HL-60 (cell line): ENCODE data around the gene MACROD2.
"Not testable (repeated sequence)": the region's sequence is repeated elsewhere in the genome, so short reads cannot be mapped to it uniquely, and the experiment has no call there.

Experiments
- DNase-seq, 2 experiments: peaks; one replicate each; pipeline ENCODE4 v3.0.0-alpha.2; 2010 to 2020; ENCODE audit warnings: low read depth in 1 of 2, low spot score in 1 of 2
- H3K27ac ChIP-seq: fragments of 250-450 bp; sonication (Bioruptor Pico); replicated peaks from 2 replicates; pipeline ENCODE4 v1.5.1; 2020; ENCODE audit warnings: mild to moderate bottlenecking, moderate library complexity
- H3K27me3 ChIP-seq: fragments of 250-450 bp; sonication (Bioruptor Pico); 2 replicates; pipeline ENCODE4 v1.5.1; 2021; ENCODE audit warnings: mild to moderate bottlenecking, moderate library complexity; ENCODE audit not compliant: insufficient read depth, poor library complexity, severe bottlenecking
- H3K4me3 ChIP-seq: replicated peaks from 2 replicates; pipeline ENCODE4 v1.5.1; 2011; ENCODE audit warnings: mild to moderate bottlenecking, control low read depth, low read length; ENCODE audit not compliant: insufficient read depth
- GABPA ChIP-seq: IDR thresholded peaks from 2 replicates; pipeline ENCODE4 v1.6.1; 2012; ENCODE audit warnings: low read depth
- POLR2AphosphoS5 ChIP-seq: IDR thresholded peaks from 2 replicates; pipeline ENCODE4 v1.6.1; 2012; ENCODE audit warnings: low read depth
- SPI1 ChIP-seq: IDR thresholded peaks from 2 replicates; pipeline ENCODE4 v1.6.1; 2012; ENCODE audit warnings: low read depth, mild to moderate bottlenecking, borderline replicate concordance
- TF ChIP-seq, protein P1 (sequence below): IDR thresholded peaks from 2 replicates; pipeline ENCODE4 v1.6.1; 2012; ENCODE audit warnings: low read depth; ENCODE audit not compliant: insufficient replicate concordance
- TF ChIP-seq, protein P2 (sequence below): IDR thresholded peaks from one replicate; pipeline ENCODE4 v1.5.1; 2011; ENCODE audit warnings: low read length, control low read depth, inconsistent platforms; ENCODE audit not compliant: insufficient read depth

Gene MACROD2

DNA sequence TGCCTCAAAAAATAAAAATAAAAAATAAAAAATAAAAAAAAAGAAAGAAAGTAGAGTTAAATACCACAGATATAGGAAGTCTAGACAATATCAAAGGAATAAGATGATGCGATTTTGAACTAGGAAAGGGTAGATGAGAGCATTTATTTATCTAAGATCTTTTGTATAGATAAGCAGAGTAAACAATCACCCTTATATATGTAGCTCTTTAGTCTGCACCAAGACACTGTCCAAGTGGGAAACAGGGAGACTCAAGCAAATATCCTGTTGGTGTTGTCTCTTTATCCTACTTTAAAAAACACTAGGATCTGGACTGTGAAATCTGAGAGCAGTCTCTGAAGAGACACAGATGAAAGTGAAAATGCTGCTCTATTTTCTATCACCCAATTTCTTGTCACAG, 929.1 kb downstream of the MACROD2 start:
- DNase-seq, result no peak
- Histone ChIP-seq H3K4me3 (no peak overlapping the region), H3K27me3 (no peaks in the 10 kb centered on the region), H3K27ac (no peak overlapping the region)
- no peak for TF ChIP-seq GABPA
- TF ChIP-seq, protein P1, sequence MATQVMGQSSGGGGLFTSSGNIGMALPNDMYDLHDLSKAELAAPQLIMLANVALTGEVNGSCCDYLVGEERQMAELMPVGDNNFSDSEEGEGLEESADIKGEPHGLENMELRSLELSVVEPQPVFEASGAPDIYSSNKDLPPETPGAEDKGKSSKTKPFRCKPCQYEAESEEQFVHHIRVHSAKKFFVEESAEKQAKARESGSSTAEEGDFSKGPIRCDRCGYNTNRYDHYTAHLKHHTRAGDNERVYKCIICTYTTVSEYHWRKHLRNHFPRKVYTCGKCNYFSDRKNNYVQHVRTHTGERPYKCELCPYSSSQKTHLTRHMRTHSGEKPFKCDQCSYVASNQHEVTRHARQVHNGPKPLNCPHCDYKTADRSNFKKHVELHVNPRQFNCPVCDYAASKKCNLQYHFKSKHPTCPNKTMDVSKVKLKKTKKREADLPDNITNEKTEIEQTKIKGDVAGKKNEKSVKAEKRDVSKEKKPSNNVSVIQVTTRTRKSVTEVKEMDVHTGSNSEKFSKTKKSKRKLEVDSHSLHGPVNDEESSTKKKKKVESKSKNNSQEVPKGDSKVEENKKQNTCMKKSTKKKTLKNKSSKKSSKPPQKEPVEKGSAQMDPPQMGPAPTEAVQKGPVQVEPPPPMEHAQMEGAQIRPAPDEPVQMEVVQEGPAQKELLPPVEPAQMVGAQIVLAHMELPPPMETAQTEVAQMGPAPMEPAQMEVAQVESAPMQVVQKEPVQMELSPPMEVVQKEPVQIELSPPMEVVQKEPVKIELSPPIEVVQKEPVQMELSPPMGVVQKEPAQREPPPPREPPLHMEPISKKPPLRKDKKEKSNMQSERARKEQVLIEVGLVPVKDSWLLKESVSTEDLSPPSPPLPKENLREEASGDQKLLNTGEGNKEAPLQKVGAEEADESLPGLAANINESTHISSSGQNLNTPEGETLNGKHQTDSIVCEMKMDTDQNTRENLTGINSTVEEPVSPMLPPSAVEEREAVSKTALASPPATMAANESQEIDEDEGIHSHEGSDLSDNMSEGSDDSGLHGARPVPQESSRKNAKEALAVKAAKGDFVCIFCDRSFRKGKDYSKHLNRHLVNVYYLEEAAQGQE, result no peak
- TF ChIP-seq SPI1, result no peak
- TF ChIP-seq POLR2AphosphoS5, result no peak
- TF ChIP-seq, protein P2, sequence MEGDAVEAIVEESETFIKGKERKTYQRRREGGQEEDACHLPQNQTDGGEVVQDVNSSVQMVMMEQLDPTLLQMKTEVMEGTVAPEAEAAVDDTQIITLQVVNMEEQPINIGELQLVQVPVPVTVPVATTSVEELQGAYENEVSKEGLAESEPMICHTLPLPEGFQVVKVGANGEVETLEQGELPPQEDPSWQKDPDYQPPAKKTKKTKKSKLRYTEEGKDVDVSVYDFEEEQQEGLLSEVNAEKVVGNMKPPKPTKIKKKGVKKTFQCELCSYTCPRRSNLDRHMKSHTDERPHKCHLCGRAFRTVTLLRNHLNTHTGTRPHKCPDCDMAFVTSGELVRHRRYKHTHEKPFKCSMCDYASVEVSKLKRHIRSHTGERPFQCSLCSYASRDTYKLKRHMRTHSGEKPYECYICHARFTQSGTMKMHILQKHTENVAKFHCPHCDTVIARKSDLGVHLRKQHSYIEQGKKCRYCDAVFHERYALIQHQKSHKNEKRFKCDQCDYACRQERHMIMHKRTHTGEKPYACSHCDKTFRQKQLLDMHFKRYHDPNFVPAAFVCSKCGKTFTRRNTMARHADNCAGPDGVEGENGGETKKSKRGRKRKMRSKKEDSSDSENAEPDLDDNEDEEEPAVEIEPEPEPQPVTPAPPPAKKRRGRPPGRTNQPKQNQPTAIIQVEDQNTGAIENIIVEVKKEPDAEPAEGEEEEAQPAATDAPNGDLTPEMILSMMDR, result no peak

DNA sequence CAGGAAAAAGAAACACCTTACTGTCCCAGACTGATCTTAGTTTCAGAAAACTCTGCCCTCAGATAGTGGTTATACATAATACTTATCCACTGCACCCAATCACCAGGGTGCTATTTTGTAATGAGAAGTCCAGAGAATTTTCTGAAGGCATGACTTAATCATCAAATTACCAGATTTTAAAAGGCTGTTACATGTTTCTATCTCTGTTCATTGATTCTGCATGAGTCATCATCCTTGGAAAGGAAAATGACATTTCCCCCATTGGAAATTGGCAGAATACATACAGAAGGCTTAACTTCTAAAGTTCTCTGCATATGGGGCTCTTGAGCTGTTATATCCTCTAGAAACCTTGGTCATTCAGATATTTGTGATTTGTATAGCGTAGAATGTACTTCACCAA, 930.0 kb downstream of the MACROD2 start:
- no peak for DNase-seq
- TF ChIP-seq, protein P1, result no peak
- no peak for TF ChIP-seq POLR2AphosphoS5
- TF ChIP-seq SPI1, result no peak
- TF ChIP-seq, protein P2, result no peak
- no peak for TF ChIP-seq GABPA
- H3K27ac ChIP-seq, result no peak overlapping the region
- H3K4me3 ChIP-seq, result no peak overlapping the region
- no peaks in the 10 kb centered on the region for H3K27me3 ChIP-seq

DNA sequence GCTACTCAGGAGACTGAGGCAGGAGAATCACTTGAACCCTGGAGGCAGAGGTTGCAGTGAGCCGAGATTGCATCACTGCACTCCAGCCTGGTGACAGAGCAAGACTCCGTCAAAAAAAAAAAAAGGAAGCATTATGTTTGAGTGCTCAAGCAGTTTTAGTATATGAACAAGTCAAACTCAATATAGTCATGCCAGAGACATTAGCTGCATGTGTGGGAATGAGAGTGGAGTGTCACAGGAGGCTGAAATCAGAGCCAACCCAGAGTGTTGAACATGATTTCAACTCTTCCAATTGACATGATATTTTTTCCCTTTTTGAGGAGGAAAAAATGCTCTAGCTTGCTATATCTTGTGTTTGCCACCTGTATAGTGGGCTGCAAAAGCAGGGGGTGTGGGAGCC, 931.1 kb downstream of the MACROD2 start:
- H3K4me3 ChIP-seq, H3K27ac ChIP-seq: not testable (repeated sequence)

DNA sequence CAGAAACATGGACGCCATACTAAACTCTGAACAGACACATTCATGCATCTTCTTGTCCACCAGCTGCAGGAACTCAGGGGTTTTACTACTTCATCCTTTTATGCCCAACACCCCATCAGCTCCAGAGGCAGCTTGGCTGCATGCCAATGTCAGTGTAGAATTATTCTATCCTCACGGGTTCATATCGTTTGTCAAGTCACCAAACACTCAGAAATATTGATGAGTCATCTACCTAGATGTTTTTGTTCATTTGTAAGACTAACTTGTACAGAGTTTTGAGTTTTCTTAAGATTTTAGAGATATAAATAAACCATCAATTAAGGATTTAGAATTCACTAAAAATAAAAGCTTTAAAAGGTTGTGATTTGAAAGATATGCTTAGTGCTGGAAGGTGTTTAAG, 932.8 kb downstream of the MACROD2 start:
- TF ChIP-seq, protein P2, result no peak
- TF ChIP-seq, protein P1, result no peak
- TF ChIP-seq GABPA (no peak), POLR2AphosphoS5 (no peak), SPI1 (no peak)
- Histone ChIP-seq H3K4me3 (no peak overlapping the region), H3K27me3 (no peaks in the 10 kb centered on the region), H3K27ac (no peak overlapping the region)
- DNase-seq, result no peak

More for the DNA sequence above, 931.1 kb downstream of the MACROD2 start:
- not testable (repeated sequence) for DNase-seq, H3K27me3 ChIP-seq
